Karpas-422 (cell line): Measurements from ENCODE around the gene C1orf174. TPM values are rescaled to one million over a fixed set of nuclear protein-coding genes. Genes with fewer than 3 reads are reported as not detected.
A peak's percentile ranks its signal among the peaks of the same experiment; 100 is the strongest.

Experiments used
- DNase-seq: peaks from one replicate; pipeline ENCODE4 v3.0.0-alpha.2; 2015
- H2AFZ ChIP-seq: fragments of 200-600 bp; sonication (generic); 2 replicates; pipeline ENCODE4 v1.6.1; 2014; ENCODE audit warnings: antibody characterized with exemption, low read length, mixed read lengths
- H3K27ac ChIP-seq: fragments of 200-600 bp; sonication (generic); 2 replicates; pipeline ENCODE4 v1.5.1; 2014; ENCODE audit warnings: mild to moderate bottlenecking, low read length, moderate library complexity
- H3K27me3 ChIP-seq: fragments of 200-600 bp; sonication (generic); 2 replicates; pipeline ENCODE4 v1.6.1; 2014; ENCODE audit warnings: low read length, mixed read lengths
- H3K36me3 ChIP-seq: fragments of 200-600 bp; sonication (generic); 2 replicates; pipeline ENCODE4 v1.6.1; 2014; ENCODE audit warnings: low read length, mixed read lengths; ENCODE audit not compliant: insufficient read depth
- H3K4me1 ChIP-seq: fragments of 200-600 bp; sonication (generic); 2 replicates; pipeline ENCODE4 v1.6.1; 2014; ENCODE audit warnings: mild to moderate bottlenecking, low read length, mixed read lengths
- H3K4me2 ChIP-seq: fragments of 200-600 bp; sonication (generic); 2 replicates; pipeline ENCODE4 v1.6.1; 2014; ENCODE audit warnings: low read length, low read depth, mild to moderate bottlenecking; ENCODE audit not compliant: poor library complexity, severe bottlenecking
- H3K4me3 ChIP-seq: fragments of 200-600 bp; sonication (generic); 2 replicates; pipeline ENCODE4 v1.5.1; 2014; ENCODE audit warnings: mild to moderate bottlenecking, antibody characterized with exemption, low read length, mixed read lengths
- H3K79me2 ChIP-seq: fragments of 200-600 bp; sonication (generic); 2 replicates; pipeline ENCODE4 v1.6.1; 2014; ENCODE audit warnings: mild to moderate bottlenecking, low read length, mixed read lengths
- H3K9ac ChIP-seq: fragments of 200-600 bp; sonication (generic); 2 replicates; pipeline ENCODE4 v1.6.0; 2014; ENCODE audit warnings: low read length
- H3K9me2 ChIP-seq: fragments of 200-600 bp; sonication (generic), shearing (Covaris generic); replicated peaks from 2 replicates; pipeline ENCODE4 v1.6.0; 2014; ENCODE audit warnings: mild to moderate bottlenecking, low read length, moderate library complexity; ENCODE audit not compliant: insufficient read depth
- H3K9me3 ChIP-seq: fragments of 300-700, 200-600 bp; sonication (generic); 2 replicates; pipeline ENCODE4 v1.6.1; 2014; ENCODE audit warnings: low read length, mixed read lengths
- H4K20me1 ChIP-seq: fragments of 200-600 bp; sonication (generic); 2 replicates; pipeline ENCODE4 v1.6.1; 2014; ENCODE audit warnings: mild to moderate bottlenecking, antibody characterized with exemption, low read length, low read depth; ENCODE audit not compliant: insufficient read depth
- total RNA-seq: library from RNA; depleted of rRNA; stranded (reverse); fragments of >200 nt; shearing (Covaris generic); gene quantifications from 2 replicates; pipeline ENCODE4 v1.2.3, GENCODE V29; 2014; ENCODE audit warnings: low replicate concordance

The C1orf174 gene
- total RNA-seq, 1 experiment from 2014 or later: 17.4 TPM

DNA sequence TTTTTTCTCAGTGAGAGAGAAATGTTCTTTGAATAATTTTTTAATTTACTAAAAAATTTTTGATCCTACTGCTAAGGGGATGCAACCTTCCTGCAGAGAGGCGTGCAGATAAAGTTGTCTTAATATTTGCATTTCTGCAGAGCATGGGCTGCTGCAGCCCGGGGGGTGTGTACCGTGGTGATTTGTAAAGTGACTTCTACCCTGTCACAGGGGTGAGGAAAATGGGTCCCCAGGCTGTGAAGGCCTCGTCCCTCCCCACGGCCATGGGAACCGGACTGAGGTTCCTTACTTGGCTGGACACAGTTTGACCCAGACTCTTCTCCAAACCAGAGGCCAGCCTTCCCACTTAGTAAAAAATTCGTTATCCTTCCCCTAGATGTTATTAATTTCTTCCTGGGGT lies 9.5 kb upstream of the C1orf174 start:
- H3K4me3 ChIP-seq: peak overlapping the region; percentile 65
- peak overlapping the region; percentile 75 for H3K9ac ChIP-seq

DNA sequence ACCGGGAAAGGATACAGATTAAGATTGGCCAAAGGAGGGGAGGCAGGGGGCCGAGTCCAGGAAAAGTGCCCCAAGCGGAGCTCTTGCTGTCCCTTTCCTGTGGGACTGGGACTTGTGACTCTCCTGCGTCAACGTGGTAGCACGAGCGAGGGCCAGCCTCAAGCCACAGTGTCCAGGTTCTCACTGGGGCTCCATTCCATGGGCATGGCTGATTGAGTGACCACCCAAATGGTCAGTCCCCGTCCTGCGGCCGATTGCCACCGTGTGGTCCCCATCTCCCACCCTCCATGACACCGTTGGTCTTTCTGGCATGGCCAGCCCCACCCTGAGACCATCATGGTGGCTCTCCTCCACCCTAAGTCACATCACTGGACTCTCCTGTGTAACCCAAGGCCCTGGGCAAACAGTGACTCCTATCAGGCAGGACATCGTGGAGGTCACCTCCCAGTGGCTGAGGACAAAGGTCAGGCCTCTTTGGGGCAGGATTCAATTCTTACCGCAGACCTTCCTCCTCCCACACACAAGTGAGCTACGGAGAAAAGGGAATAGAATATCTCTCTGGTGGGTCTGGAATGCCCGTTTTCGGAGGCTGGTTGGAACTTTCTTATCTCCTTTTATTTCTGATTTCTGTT lies 8.9 kb upstream of the C1orf174 start:
- Histone ChIP-seq H3K4me1 (peaks cover 81% of the 10 kb centered on the region), H3K36me3 (no peaks in the 10 kb centered on the region), H3K9me2 (no peaks in the 10 kb centered on the region), H3K27me3 (no peaks in the 10 kb centered on the region), H3K79me2 (no peaks in the 10 kb centered on the region), H3K9me3 (no peaks in the 10 kb centered on the region), H4K20me1 (no peaks in the 10 kb centered on the region), H3K4me3 (peak overlapping the region; percentile 42), H3K27ac (peak overlapping the region; percentile 100), H3K4me2 (peak overlapping the region; percentile 84), H3K9ac (peak overlapping the region; percentile 75), H2AFZ (no peak overlapping the region)
- DNase-seq: peak; percentile 49

More for the DNA sequence above, 9.5 kb upstream of the C1orf174 start:
- peaks cover 75% of the 10 kb centered on the region for H3K4me1 ChIP-seq
- H3K79me2 ChIP-seq: no peaks in the 10 kb centered on the region
- no peaks in the 10 kb centered on the region for H3K9me2 ChIP-seq
- peak overlapping the region; percentile 84 for H3K4me2 ChIP-seq
- H3K9me3 ChIP-seq: no peaks in the 10 kb centered on the region
- H3K27me3 ChIP-seq: no peaks in the 10 kb centered on the region
- no peaks in the 10 kb centered on the region for H3K36me3 ChIP-seq
- no peak overlapping the region for H2AFZ ChIP-seq
- DNase-seq: peak; percentile 95
- no peaks in the 10 kb centered on the region for H4K20me1 ChIP-seq
- H3K27ac ChIP-seq: peak overlapping the region; percentile 100

DNA sequence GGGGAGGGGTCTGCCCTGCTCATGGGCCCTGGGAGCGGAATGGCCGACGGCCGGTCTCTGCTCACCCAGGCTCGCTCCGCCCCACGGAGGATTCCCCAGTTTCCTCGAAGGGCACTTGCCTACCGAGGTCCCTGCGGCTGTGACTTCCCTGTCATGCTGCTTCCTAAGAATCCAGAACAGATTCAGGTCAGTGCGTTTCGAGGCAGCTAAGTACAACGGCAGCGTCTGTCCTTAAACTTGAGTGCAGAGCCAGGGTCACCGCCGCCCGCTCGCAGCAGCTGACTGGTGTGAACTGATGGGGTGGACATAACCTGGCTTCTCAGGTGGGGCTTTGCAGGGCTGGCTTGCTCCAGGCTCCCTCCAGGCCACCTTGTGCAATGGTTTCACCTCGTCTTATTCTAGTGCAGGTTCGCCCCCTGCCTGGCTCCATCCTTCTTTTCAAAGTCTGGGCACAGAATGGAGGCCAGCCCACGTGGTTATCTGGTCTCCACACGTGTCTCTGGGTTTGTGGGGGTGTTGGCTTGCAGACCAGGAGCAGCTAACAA lies 7.6 kb upstream of the C1orf174 start:
- DNase-seq: peak; percentile 52
- H3K9me3 ChIP-seq: no peaks in the 10 kb centered on the region
- no peaks in the 10 kb centered on the region for H3K36me3 ChIP-seq
- H3K27ac ChIP-seq: peak overlapping the region; percentile 100
- H4K20me1 ChIP-seq: no peaks in the 10 kb centered on the region
- no peaks in the 10 kb centered on the region for H3K27me3 ChIP-seq
- no peak overlapping the region for H3K9ac ChIP-seq
- H3K4me1 ChIP-seq: peaks cover 94% of the 10 kb centered on the region
- H3K9me2 ChIP-seq: no peaks in the 10 kb centered on the region
- H3K4me2 ChIP-seq: peak overlapping the region; percentile 84
- H2AFZ ChIP-seq: no peak overlapping the region
- no peak overlapping the region for H3K4me3 ChIP-seq
- no peaks in the 10 kb centered on the region for H3K79me2 ChIP-seq

DNA sequence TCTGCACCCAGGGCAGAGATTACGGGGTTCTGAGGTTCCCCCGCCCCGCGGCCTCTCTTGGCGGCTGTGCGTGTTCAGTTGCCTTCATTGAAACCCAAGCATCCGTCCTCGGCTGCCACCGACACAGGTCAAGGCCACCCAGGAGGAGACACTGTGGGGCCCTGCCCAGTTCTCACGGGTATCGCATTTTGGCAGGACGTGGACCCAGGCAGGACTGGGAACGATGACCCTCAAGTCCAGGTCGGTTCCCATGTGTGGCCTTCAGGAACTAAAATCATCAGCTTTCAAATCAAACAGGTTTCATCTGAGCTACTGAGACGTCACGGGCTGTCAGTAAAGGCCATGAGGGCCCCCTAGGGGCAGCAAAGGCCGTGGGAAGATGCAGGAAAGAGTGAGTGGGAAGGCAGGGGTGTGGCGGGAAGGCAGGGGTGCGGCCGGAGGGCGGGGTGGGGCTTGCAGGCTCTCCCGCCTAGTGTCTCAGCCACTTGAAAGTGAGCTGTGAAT lies 7.0 kb upstream of the C1orf174 start:
- no peak overlapping the region for H2AFZ ChIP-seq
- no peaks in the 10 kb centered on the region for H3K9me2 ChIP-seq
- DNase-seq: peak; percentile 78
- H3K4me2 ChIP-seq: peak overlapping the region; percentile 84
- H3K4me3 ChIP-seq: no peak overlapping the region
- H3K27ac ChIP-seq: peak overlapping the region; percentile 78
- peak overlapping the region; percentile 50; the same call in 1 of the 2 replicates for H3K9ac ChIP-seq
- no peaks in the 10 kb centered on the region for H4K20me1 ChIP-seq
- no peaks in the 10 kb centered on the region for H3K9me3 ChIP-seq
- no peaks in the 10 kb centered on the region for H3K36me3 ChIP-seq
- H3K4me1 ChIP-seq: peaks cover 100% of the 10 kb centered on the region
- no peaks in the 10 kb centered on the region for H3K79me2 ChIP-seq
- no peaks in the 10 kb centered on the region for H3K27me3 ChIP-seq

DNA sequence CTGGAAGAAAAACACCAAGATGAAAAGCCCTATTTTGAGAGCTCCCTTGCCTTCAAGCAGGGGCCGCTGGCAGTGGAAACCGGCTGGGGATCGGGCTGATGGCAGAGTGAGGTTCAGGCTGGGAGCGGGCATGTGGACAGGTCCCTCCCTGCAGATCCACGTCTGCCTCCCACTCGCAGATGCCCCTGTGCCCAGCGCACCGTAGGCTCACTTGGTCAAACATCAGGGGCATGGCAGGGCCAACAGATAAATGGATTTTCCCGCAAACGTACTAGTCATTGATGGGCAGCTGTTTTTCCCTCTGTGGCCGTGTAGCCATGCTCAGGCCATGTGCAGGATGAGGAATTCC lies 6.6 kb upstream of the C1orf174 start:
- Histone ChIP-seq H3K36me3 (no peaks in the 10 kb centered on the region), H3K79me2 (no peaks in the 10 kb centered on the region), H3K9me3 (no peaks in the 10 kb centered on the region), H3K9me2 (no peaks in the 10 kb centered on the region), H3K4me3 (no peak overlapping the region), H4K20me1 (no peaks in the 10 kb centered on the region), H2AFZ (no peak overlapping the region), H3K4me1 (peaks cover 100% of the 10 kb centered on the region), H3K4me2 (peak overlapping the region; percentile 46), H3K27ac (peak overlapping the region; percentile 78), H3K27me3 (no peaks in the 10 kb centered on the region), H3K9ac (peak overlapping the region; percentile 50)
- no peak for DNase-seq

DNA sequence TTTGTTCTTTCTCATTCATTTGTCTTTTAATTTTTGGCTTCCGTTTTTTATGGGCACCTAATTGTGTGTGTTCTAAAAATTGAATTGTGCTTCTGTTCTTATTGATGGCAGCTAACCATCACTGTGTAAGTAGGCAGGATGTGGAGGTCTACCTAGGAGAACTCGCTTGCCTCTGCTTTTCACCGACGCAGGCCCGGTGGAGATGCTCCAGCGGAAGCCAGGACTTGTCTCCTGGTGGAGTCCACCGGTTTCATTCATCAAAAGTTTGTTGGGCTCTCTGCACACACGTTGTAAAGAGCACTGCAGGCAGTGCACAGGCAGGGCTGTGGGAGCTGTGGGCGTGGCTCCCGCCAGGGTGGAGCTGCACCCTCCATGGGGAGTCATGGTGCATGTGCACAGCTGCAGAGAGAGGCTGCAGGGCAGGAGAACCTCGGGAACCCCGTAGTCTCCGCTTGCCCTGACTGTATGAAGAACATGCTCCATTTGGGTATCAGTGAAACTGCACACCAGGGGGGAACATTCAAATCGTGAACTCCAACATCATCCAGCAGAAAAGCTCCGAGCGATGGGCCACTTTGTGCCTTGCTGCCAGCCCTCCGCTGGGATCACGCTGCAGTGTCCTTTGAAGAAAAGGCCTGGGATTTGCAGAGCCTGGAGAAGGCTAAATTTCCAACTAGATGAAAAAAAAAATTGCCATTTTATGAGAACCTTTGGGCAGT lies 6.0 kb upstream of the C1orf174 start:
- peak overlapping the region; percentile 78 for H3K27ac ChIP-seq
- no peaks in the 10 kb centered on the region for H3K36me3 ChIP-seq
- H2AFZ ChIP-seq: peak overlapping the region; percentile 10; the same call in 1 of the 2 replicates
- no peaks in the 10 kb centered on the region for H3K9me2 ChIP-seq
- no peaks in the 10 kb centered on the region for H3K79me2 ChIP-seq
- no peaks in the 10 kb centered on the region for H4K20me1 ChIP-seq
- peak overlapping the region; percentile 50 for H3K9ac ChIP-seq
- H3K9me3 ChIP-seq: no peaks in the 10 kb centered on the region
- peaks cover 98% of the 10 kb centered on the region for H3K4me1 ChIP-seq
- no peak overlapping the region for H3K4me3 ChIP-seq
- DNase-seq: peak; percentile 81
- H3K27me3 ChIP-seq: no peaks in the 10 kb centered on the region
- H3K4me2 ChIP-seq: peak overlapping the region; percentile 46

DNA sequence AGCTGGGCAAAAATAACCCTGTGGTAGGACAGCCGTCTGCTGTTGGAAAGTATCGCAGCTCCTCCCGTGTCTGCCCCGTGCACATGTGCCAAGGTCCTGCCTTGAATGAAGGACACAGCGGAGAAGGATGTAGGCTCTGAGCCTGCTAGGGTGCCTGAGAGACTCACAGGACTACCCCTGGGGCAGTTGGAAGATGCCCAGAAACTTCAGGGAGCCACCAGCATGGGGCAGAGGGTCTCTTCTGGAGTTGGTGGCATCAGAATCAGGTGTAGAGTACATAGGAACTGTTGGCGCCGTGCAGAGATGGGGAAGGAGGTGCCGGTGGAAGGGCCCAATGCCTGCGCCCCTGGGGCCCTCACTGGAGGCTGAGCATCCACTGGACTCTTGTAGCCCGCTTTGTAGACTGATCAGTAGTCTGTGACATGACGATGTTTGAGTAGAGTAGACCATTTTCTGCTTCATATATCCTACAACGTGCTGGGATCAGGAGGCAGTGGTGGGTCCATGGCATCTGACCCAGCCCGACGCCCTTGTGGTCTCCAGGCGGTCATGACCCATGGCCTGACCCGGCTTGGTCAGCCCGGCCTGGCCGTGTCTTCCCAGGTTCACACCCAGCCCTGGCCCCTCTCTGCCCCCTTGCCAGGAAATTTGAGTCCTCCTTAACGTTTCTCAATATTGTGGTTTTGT lies 5.3 kb upstream of the C1orf174 start:
- Histone ChIP-seq H3K79me2 (no peaks in the 10 kb centered on the region), H4K20me1 (no peaks in the 10 kb centered on the region), H3K36me3 (no peaks in the 10 kb centered on the region), H3K9ac (peak overlapping the region; percentile 50; the same call in 1 of the 2 replicates), H2AFZ (no peak overlapping the region), H3K9me2 (no peaks in the 10 kb centered on the region), H3K4me1 (peaks cover 94% of the 10 kb centered on the region), H3K9me3 (no peaks in the 10 kb centered on the region), H3K27me3 (no peaks in the 10 kb centered on the region), H3K4me3 (no peak overlapping the region), H3K27ac (peak overlapping the region; percentile 78), H3K4me2 (peak overlapping the region; percentile 46)
- no peak for DNase-seq

DNA sequence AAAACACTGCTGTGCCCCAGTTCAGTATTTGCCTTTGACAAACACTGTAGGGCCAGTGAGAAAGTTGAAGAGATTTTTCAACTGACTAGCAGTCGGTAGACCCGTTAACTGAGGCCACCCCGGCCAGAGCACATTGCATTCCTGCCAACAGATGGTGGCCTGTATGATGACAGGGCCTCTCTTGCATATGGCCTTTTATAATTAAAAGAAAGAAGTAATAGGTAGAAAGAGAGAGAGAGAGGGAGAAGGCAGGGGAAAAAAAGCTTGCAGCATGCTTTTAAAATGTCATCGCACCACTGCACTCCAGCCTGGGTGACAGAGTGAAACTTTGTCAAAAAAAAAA lies 4.7 kb upstream of the C1orf174 start:
- Histone ChIP-seq H3K9me3 (no peaks in the 10 kb centered on the region), H3K4me3 (no peak overlapping the region), H3K27me3 (no peaks in the 10 kb centered on the region), H3K9me2 (no peaks in the 10 kb centered on the region), H3K4me1 (peaks cover 88% of the 10 kb centered on the region), H3K4me2 (no peak overlapping the region), H3K36me3 (no peaks in the 10 kb centered on the region), H3K27ac (peak overlapping the region; percentile 78), H3K9ac (no peak overlapping the region), H2AFZ (no peak overlapping the region), H3K79me2 (peaks cover 2% of the 10 kb centered on the region), H4K20me1 (no peaks in the 10 kb centered on the region)
- DNase-seq: no peak
